Naive B cell (primary cell): ENCODE results near the gene CNTNAP5. TPM values are rescaled to one million over a fixed set of nuclear protein-coding genes. Genes with fewer than 3 reads are reported as not detected.

Source experiments
- ATAC-seq, 2 donors: fragments of 150-1000 bp; cut with Tn5 transposase; 2 replicates each; pipeline ENCODE4 v1.10.0; 2021; ENCODE audit warnings: low read depth in 2 of 2, mild to moderate bottlenecking in 2 of 2, moderate library complexity in 2 of 2
- DNase-seq: peaks from one replicate; pipeline ENCODE4 v3.0.0; 2022
- H3K27ac Mint-ChIP-seq, 6 donors: one replicate each; pipeline ENCODE4 v1.8.0; 2020 to 2022; ENCODE audit warnings: mild to moderate bottlenecking in 6 of 6, mixed read lengths in 6 of 6, moderate library complexity in 5 of 6, inconsistent platforms in 2 of 6
- H3K27me3 Mint-ChIP-seq, 3 donors: one replicate each; pipeline ENCODE4 v1.8.0; 2021 to 2022; ENCODE audit warnings: mixed read lengths in 3 of 3, mild to moderate bottlenecking in 1 of 3
- H3K36me3 Mint-ChIP-seq, 2 donors: one replicate each; pipeline ENCODE4 v1.8.0; 2020 to 2022; ENCODE audit warnings: mixed read lengths in 2 of 2, inconsistent platforms in 1 of 2, mild to moderate bottlenecking in 1 of 2
- H3K4me1 Mint-ChIP-seq, 3 donors: one replicate each; pipeline ENCODE4 v1.8.0; 2020 to 2022; ENCODE audit warnings: mixed read lengths in 3 of 3, inconsistent platforms in 1 of 3, mild to moderate bottlenecking in 1 of 3, moderate library complexity in 1 of 3
- H3K4me3 Mint-ChIP-seq, 8 donors: one replicate each; pipeline ENCODE4 v1.8.0; 2020 to 2022; ENCODE audit warnings: mild to moderate bottlenecking in 8 of 8, mixed read lengths in 8 of 8, moderate library complexity in 8 of 8, inconsistent platforms in 2 of 8
- H3K9me3 Mint-ChIP-seq, 7 donors: one replicate each; pipeline ENCODE4 v1.8.0; 2020 to 2022; ENCODE audit warnings: mixed read lengths in 7 of 7, mild to moderate bottlenecking in 5 of 7, inconsistent platforms in 2 of 7, moderate library complexity in 1 of 7
- polyA plus RNA-seq, 6 donors: library from polyadenylated mRNA; unstranded; fragments of 300-500 nt; fragmentation: Illumina TruSeq; gene quantifications; one replicate each; pipeline ENCODE4 v1.2.3, GENCODE V29; 2021; ENCODE audit warnings: low read depth in 6 of 6

Gene CNTNAP5
- polyA plus RNA-seq, 6 donors from 2014 or later = not detected

DNA sequence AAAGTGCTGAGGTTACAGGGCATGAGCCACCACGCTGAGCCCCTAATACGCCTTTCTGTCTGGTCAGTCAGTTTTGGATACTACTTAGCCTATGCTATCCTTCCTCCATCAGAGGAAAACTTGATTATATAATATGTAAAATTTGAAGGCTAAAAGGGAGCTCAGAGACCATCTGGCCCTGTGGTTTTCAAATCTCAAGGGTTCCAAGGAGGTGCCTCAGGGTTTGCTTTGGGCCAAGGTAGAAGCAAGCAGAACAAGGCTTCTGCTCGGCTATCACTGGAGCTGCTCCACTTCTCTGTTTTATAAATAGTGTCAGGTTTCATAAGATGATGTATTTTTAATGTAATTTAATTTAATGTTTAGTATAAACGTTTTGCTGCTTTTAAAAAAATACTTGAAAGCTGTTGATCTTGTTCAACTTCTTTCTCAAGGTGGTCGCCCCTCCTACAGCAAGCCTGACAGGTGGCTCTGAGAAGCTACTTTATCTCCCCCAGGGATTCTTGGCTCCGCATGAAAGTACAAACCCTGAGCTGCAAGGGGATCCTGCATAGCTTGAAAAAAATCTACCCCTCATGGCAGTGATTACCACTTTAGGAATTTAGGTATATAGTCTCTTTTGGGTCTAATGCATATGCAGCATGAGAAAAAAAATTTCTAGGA lies 290.3 kb downstream of the CNTNAP5 start:
- no peak for ATAC-seq
- no peaks in the 10 kb centered on the region for H3K27me3 Mint-ChIP-seq
- H3K27ac Mint-ChIP-seq = no peak overlapping the region
- DNase-seq = no peak
- no peaks in the 10 kb centered on the region for H3K36me3 Mint-ChIP-seq
- H3K9me3 Mint-ChIP-seq = peaks cover 0 to 14% (median 4%) of the 10 kb centered on the region in 7 donors
- H3K4me1 Mint-ChIP-seq = no peaks in the 10 kb centered on the region
- H3K4me3 Mint-ChIP-seq = no peak overlapping the region

DNA sequence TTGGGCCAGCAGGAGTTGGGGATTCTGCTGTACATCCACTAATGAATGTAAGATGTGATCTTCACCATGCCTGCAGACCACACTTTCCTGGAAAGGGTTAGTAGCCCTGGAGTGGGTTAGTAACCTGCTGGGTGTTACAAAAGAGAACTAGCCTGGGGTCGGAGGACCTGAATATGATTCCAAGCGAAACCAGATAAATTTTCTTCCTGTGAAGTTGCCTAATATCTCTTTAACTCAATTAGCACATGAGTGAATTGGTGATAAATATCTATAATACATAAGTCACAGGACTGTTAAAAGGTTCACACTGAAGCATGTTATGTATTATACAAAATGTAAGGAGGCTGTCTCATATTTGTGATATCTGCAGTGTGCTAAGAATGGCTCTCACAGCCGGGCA lies 291.0 kb downstream of the CNTNAP5 start:
- Mint-ChIP-seq H3K27ac (no peak overlapping the region), H3K36me3 (no peaks in the 10 kb centered on the region), H3K27me3 (no peaks in the 10 kb centered on the region), H3K9me3 (peaks cover 0 to 18% (median 4%) of the 10 kb centered on the region in 7 donors), H3K4me3 (no peak overlapping the region), H3K4me1 (no peaks in the 10 kb centered on the region)
- no peak for ATAC-seq
- DNase-seq = no peak

DNA sequence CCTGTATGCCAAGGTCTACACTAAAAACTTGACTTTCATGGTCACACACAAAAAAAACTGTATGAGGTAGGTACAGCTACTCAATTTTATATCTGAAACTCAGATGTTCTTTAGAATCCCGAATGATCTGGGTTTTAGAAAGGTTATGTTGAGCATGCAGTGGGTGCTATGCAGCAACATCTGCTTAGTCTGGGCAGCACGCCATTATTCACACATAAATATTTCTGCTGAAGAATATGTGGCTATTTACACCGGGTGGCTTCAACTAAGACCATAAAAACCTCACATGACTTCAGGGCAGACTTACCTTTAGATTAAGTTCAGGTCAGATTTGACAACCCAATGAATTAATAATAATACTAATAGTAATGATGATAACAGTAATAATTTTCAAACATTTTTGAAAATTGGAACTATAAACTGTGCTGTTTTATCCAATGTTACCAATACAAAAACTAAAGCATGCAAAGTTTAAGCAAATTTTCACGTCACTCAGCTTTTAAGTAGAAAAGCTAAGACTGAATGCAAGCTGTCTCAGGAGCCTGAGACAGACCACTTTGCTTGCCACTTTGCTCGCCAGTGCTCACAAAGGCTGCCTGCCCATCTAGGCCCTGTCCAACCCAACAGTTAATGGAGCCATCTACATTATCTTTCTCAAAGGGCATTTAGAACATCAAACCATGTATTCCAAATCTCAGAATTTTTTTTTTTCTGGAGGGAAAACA lies 292.0 kb downstream of the CNTNAP5 start:
- peaks cover 0 to 14% (median 3%) of the 10 kb centered on the region in 7 donors for H3K9me3 Mint-ChIP-seq
- H3K27ac Mint-ChIP-seq = no peak overlapping the region
- no peaks in the 10 kb centered on the region for H3K4me1 Mint-ChIP-seq
- H3K27me3 Mint-ChIP-seq = no peaks in the 10 kb centered on the region
- no peak overlapping the region for H3K4me3 Mint-ChIP-seq
- ATAC-seq (no peak), DNase-seq (no peak)
- H3K36me3 Mint-ChIP-seq = no peaks in the 10 kb centered on the region

DNA sequence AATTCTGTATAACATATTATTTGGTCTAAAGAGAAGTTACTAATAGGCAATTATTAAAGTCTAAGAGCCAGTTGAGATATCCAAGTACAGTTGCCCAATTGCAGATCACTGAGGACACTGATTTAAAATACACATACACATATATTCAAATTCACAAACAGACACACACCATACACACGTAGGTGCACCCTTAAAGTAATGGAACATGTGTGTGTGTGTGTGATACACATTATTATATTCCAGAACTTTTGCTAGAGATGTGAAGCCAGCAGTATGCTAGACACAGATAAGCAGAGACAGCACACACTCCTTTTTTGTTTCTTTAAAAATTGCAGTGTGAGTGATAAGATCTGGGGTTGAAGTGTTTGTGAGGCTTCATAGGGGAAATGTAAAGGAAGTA lies 292.5 kb downstream of the CNTNAP5 start:
- H3K27ac Mint-ChIP-seq = no peak overlapping the region
- H3K9me3 Mint-ChIP-seq = peaks cover 0 to 14% (median 3%) of the 10 kb centered on the region in 7 donors
- ATAC-seq = no peak
- no peaks in the 10 kb centered on the region for H3K36me3 Mint-ChIP-seq
- H3K4me3 Mint-ChIP-seq = no peak overlapping the region
- no peak for DNase-seq
- no peaks in the 10 kb centered on the region for H3K4me1 Mint-ChIP-seq
- no peaks in the 10 kb centered on the region for H3K27me3 Mint-ChIP-seq

DNA sequence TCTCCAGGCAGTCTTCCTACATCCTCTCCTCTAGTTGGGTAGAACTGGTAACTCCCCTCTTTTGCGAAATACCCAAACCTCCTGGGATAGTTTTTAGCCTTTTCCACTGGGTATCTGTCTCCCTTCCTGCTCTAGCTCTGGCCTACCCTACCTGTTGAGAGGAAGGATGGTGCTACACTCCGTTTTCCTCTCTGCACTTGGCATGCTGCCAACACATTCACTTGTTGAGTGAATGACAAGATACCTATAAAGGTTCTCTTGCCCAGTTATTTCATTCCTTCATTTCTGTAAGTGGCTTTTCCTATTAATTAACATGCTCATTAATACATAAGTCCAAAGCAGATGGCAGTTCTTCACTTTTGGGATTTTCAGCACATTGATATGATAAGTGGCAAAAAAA lies 293.8 kb downstream of the CNTNAP5 start:
- ATAC-seq = no peak
- no peaks in the 10 kb centered on the region for H3K27me3 Mint-ChIP-seq
- no peak overlapping the region for H3K4me3 Mint-ChIP-seq
- no peak for DNase-seq
- no peaks in the 10 kb centered on the region for H3K36me3 Mint-ChIP-seq
- peaks cover 0 to 19% (median 3%) of the 10 kb centered on the region in 7 donors for H3K9me3 Mint-ChIP-seq
- H3K27ac Mint-ChIP-seq = no peak overlapping the region
- no peaks in the 10 kb centered on the region for H3K4me1 Mint-ChIP-seq

DNA sequence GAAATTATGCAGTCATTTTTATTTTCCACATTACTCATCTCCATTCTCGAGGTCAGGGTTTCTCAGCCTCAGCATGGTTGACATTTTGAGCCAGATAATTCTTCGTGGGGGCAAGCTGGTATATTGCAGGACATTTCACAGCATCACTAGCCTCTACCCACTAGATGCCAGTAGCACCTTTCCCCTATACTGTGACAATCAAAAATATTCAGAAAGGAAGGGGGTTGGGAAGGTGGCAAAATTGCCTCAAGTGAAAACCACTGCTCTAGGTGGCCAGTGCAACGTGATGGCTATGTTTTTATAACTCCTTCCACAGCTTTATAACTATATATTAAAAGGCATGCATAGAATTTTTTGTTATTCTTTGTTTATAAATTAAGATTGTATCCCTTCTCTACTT lies 294.5 kb downstream of the CNTNAP5 start:
- H3K36me3 Mint-ChIP-seq = no peaks in the 10 kb centered on the region
- no peak for DNase-seq
- no peak for ATAC-seq
- H3K4me3 Mint-ChIP-seq = no peak overlapping the region
- no peaks in the 10 kb centered on the region for H3K4me1 Mint-ChIP-seq
- no peaks in the 10 kb centered on the region for H3K27me3 Mint-ChIP-seq
- H3K27ac Mint-ChIP-seq = no peak overlapping the region
- peaks cover 0 to 24% (median 3%) of the 10 kb centered on the region in 7 donors for H3K9me3 Mint-ChIP-seq

DNA sequence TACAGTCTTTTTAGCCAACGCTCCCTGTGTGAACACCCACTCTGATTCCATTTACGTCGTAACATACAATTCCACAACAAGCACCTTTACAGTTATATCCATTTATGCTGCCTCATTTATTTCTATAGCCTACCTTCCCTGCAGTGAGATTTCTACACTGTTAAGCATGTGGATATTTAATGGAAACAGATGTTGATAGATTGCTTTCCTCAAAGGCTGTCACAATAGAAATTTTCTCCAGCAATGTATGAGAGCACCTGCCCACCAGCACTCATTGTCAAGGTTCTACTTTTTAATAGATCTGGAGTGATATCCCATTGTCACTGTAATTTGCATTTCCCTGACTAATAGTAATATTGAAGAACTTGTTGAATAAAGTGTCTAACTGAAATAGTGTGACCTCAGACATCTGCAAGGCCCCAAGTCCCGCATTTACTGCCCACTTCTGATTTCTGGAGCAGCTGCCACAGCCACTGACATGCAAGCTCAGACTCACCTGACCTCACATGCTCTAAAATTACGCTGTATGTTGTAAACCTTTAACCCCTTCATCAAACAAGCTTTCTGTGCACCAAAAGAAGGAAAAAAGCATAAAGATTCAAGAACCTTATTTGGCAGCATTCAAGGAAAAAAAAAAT lies 295.1 kb downstream of the CNTNAP5 start:
- peaks cover 0 to 26% (median 3%) of the 10 kb centered on the region in 7 donors for H3K9me3 Mint-ChIP-seq
- H3K27me3 Mint-ChIP-seq = no peaks in the 10 kb centered on the region
- no peak for DNase-seq

DNA sequence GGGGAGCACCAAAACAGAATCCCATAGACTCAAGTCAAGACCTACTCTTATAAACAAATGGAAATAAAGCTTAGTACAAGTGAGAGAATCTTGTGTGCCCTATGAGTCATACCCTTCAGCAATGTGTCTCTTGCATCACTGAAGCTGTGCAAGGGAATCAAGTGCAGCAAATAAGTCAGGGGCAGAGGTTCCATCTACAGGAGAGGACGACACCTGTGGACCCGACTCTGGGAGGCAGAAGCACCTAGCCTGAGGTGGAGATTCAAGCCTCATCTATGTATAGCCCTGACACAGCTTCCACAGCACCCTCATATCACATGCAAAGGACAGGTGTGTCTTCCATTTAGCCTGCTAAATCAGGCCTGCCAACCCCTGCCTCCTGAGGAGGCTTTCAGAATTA lies 298.2 kb downstream of the CNTNAP5 start:
- DNase-seq (no peak), ATAC-seq (no peak)
- H3K36me3 Mint-ChIP-seq = no peaks in the 10 kb centered on the region
- no peaks in the 10 kb centered on the region for H3K27me3 Mint-ChIP-seq
- H3K4me1 Mint-ChIP-seq = no peaks in the 10 kb centered on the region
- peaks cover 0 to 26% (median 7%) of the 10 kb centered on the region in 7 donors for H3K9me3 Mint-ChIP-seq
- no peak overlapping the region for H3K27ac Mint-ChIP-seq
- no peak overlapping the region for H3K4me3 Mint-ChIP-seq

More for the DNA sequence above, 295.1 kb downstream of the CNTNAP5 start:
- Mint-ChIP-seq H3K4me3 (no peak overlapping the region), H3K4me1 (no peaks in the 10 kb centered on the region), H3K36me3 (no peaks in the 10 kb centered on the region), H3K27ac (no peak overlapping the region)
- no peak for ATAC-seq

DNA sequence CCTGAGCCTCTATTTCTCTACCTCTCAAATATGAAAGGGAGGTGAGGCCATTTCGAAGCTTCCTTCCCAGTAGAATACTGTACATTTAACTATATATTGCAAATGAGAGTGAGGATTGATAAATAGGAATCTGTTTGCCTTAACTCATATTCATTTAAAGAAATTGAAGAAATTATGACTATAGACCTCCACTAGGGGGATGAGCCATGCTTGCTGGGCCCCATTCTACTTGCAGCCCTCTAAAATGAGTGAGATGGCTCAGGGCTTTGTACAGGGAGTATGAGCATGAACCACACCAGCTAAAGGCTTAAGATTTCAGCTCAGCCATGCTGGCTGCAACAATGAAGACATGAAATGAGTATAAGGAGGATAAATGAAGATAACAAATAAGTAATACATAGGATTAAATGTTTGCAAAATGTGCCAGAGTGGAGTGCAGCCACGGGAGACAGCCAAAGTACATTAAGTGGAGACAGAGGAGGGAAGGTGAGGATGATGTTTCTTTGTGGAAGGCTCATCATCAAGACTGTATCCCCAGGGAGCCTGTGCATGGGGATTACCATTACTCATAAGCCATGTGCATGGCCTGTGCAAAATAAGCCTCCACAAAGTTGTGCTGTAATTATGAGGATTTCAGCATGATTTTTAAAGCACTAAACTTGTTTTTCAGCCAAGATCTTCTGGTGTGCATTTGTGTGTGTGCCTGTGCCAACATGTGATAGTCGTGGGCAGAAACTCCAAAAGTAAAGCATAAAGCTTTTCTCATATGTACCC lies 300.8 kb downstream of the CNTNAP5 start:
- no peak overlapping the region for H3K4me3 Mint-ChIP-seq
- H3K9me3 Mint-ChIP-seq = peaks cover 1 to 16% (median 6%) of the 10 kb centered on the region in 7 donors
- no peaks in the 10 kb centered on the region for H3K36me3 Mint-ChIP-seq
- ATAC-seq (no peak), DNase-seq (no peak)
- no peaks in the 10 kb centered on the region for H3K4me1 Mint-ChIP-seq
- no peaks in the 10 kb centered on the region for H3K27me3 Mint-ChIP-seq
- no peak overlapping the region for H3K27ac Mint-ChIP-seq

DNA sequence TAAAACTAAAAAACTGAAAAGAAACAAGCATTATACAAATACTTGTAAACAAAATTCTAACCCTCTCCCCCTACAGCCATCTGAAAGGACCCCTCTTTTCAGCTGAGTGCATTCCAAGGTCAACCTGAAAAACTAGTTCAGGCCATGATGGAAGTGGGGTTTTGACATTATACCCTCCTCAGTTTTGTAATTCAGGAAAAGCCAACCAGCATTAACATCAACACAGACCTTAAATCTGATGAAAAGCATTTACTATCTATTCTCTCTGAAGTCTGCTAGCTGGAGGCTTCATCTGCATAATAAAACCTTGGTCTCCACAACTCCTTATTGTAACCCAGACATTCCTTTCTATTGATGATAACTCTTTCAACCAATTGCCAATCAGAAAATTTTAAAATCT lies 302.2 kb downstream of the CNTNAP5 start:
- no peaks in the 10 kb centered on the region for H3K4me1 Mint-ChIP-seq
- no peaks in the 10 kb centered on the region for H3K36me3 Mint-ChIP-seq
- no peaks in the 10 kb centered on the region for H3K27me3 Mint-ChIP-seq
- H3K9me3 Mint-ChIP-seq = peaks cover 1 to 15% (median 6%) of the 10 kb centered on the region in 7 donors
- H3K27ac Mint-ChIP-seq = no peak overlapping the region
- ATAC-seq (no peak), DNase-seq (no peak)
- H3K4me3 Mint-ChIP-seq = no peak overlapping the region

DNA sequence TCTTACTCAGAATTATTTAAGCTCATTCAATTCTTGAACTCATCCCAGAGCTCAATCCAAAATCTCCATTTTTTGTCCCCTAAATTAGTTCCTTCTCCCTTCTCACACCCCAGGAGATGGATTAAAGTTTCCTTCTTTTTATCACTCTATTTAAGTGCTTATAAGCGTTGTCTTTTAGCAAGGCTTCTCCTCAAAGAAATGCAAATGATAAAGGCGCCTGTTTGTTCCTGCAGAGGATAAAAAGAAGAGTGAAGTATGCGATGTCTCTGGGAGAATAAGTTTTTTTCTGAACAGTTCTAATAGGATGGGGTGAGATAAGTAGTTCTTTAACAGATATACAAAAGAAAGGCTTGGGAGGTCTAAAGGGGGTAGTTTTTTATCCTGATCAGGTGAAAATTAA lies 303.3 kb downstream of the CNTNAP5 start:
- H3K27ac Mint-ChIP-seq = no peak overlapping the region
- ATAC-seq (no peak), DNase-seq (no peak)
- peaks cover 1 to 19% (median 6%) of the 10 kb centered on the region in 7 donors for H3K9me3 Mint-ChIP-seq
- no peaks in the 10 kb centered on the region for H3K4me1 Mint-ChIP-seq
- H3K27me3 Mint-ChIP-seq = no peaks in the 10 kb centered on the region
- H3K36me3 Mint-ChIP-seq = no peaks in the 10 kb centered on the region
- no peak overlapping the region for H3K4me3 Mint-ChIP-seq

DNA sequence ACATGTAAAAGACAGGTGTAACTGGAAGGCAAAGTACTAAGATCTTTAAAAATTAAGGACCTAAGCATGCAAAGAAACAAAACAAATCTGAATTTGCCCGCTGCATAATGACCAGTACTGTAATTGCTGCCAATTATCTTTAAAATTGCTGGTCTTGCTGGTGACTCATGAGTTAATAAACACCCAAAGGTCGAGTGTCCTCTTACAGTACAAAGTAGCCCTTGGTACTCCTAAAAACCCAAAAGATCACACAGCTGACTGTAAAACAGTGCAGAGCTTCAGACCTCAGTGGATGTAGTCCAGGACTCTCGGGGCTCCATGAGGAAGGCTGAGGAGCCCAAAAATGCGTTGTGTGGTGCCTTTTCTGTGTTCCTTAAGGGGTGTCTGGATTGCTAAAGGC lies 308.7 kb downstream of the CNTNAP5 start:
- Mint-ChIP-seq H3K4me3 (no peak overlapping the region), H3K27ac (no peak overlapping the region), H3K27me3 (no peaks in the 10 kb centered on the region), H3K36me3 (no peaks in the 10 kb centered on the region), H3K9me3 (peaks cover 1 to 12% (median 5%) of the 10 kb centered on the region in 7 donors), H3K4me1 (no peaks in the 10 kb centered on the region)
- ATAC-seq (no peak), DNase-seq (no peak)

DNA sequence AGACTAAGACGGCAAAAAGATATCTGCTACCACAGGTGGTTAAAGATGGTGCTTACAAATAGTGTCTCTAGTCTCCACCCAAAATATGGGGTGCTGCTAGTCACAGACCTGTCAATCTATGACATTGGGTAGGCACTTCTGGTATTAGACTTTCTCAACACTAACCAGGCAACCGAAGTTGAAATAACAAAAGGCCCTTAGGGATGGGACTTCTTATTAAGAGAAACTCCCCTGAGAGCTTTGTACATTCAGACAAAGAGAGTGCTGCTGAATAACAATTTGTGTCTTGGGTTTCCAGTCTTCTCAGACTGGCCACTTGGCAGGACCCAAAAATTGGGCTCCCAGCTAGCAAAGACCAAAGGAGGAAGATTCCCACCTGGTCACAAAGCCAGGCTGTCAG lies 310.0 kb downstream of the CNTNAP5 start:
- no peak overlapping the region for H3K27ac Mint-ChIP-seq
- no peaks in the 10 kb centered on the region for H3K27me3 Mint-ChIP-seq
- no peaks in the 10 kb centered on the region for H3K4me1 Mint-ChIP-seq
- ATAC-seq = no peak
- H3K4me3 Mint-ChIP-seq = no peak overlapping the region
- H3K9me3 Mint-ChIP-seq = peaks cover 0 to 20% (median 5%) of the 10 kb centered on the region in 7 donors
- DNase-seq = no peak
- no peaks in the 10 kb centered on the region for H3K36me3 Mint-ChIP-seq
